Tibial nerve (tissue), 4 donors: ENCODE results near the gene ANKRD53. TPM values are rescaled to one million over a fixed set of nuclear protein-coding genes. Genes with fewer than 3 reads are reported as not detected.

Experiments
- DNase-seq, 2 donors: peaks; one replicate each; pipeline ENCODE4 v3.0.0-alpha.2; 2019; ENCODE audit warnings: low spot score in 2 of 2
- H3K27ac ChIP-seq, 4 donors: fragments of 200-600 bp; sonication (generic) in 3 of 4; one replicate each; pipeline ENCODE4 v1.5.1; 2017 to 2019; ENCODE audit warnings: mild to moderate bottlenecking in 1 of 4
- H3K27me3 ChIP-seq, 2 donors: fragments of 200-600 bp; sonication (generic) in 1 of 2; one replicate each; pipeline versions ENCODE4 v1.5.1 to v1.6.0; 2017 to 2019
- H3K36me3 ChIP-seq, 3 donors: fragments of 200-600 bp; sonication (generic); one replicate each; pipeline ENCODE4 v1.5.1; 2018 to 2019
- H3K4me1 ChIP-seq, 4 donors: fragments of 200-600 bp; sonication (generic) in 3 of 4; one replicate each; pipeline ENCODE4 v1.5.1; 2017 to 2019
- H3K4me3 ChIP-seq, 4 donors: fragments of 200-600 bp; sonication (generic) in 3 of 4; one replicate each; pipeline ENCODE4 v1.5.1; 2017 to 2019; ENCODE audit warnings: mild to moderate bottlenecking in 1 of 4, moderate library complexity in 1 of 4
- H3K9me3 ChIP-seq, 4 donors: fragments of 200-600 bp; sonication (generic) in 3 of 4; one replicate each; pipeline ENCODE4 v1.5.1; 2017 to 2019
- CTCF ChIP-seq, 5 experiments: fragments of 200-600 bp in 3 of 5; fragments of 450-650 bp in 2 of 5; sonication (generic) in 3 of 5; IDR thresholded peaks; one replicate each; pipeline ENCODE4 v1.5.1; 2016 to 2019; ENCODE audit warnings: antibody characterized with exemption in 5 of 5, mild to moderate bottlenecking in 3 of 5, moderate library complexity in 2 of 5
- EP300 ChIP-seq, 2 donors: sonication (generic); formaldehyde crosslinking; IDR thresholded peaks; one replicate each; pipeline ENCODE4 v1.6.1; 2017; ENCODE audit warnings: antibody characterized with exemption in 2 of 2, mild to moderate bottlenecking in 1 of 2
- POLR2A ChIP-seq, 2 donors: fragments of 450-650 bp; IDR thresholded peaks; one replicate each; pipeline ENCODE4 v1.6.1; 2017; ENCODE audit warnings: antibody characterized with exemption in 2 of 2, mild to moderate bottlenecking in 2 of 2, moderate library complexity in 2 of 2
- WGBS, 2 donors: methylation state at CpG; one replicate each; pipeline ENCODE4 v1.1.5; 2018; 5-methylcytosine and 5-hydroxymethylcytosine counted together
- total RNA-seq, 4 donors: library from RNA; depleted of rRNA; stranded (reverse); fragments of >200 nt; gene quantifications; one replicate each; pipeline ENCODE4 v1.1.0, GENCODE V29; 2016

ANKRD53 gene
- total RNA-seq, 4 donors from 2014 or later = 1.3 to 9.0 (median 2.7) TPM

- no peaks in the 10 kb centered on the region for H3K27me3 ChIP-seq
- no peak for DNase-seq
- no peak for TF ChIP-seq EP300 (IDR thresholded peaks at IDR 0.05)
- no peak for TF ChIP-seq CTCF (IDR thresholded peaks at IDR 0.05)
- TF ChIP-seq POLR2A (IDR thresholded peaks at IDR 0.05) = no peak
- WGBS, 2 donors = 82 to 93% methylated on average over 3 of the region's 3 CpGs
- H3K9me3 ChIP-seq = no peaks in the 10 kb centered on the region
- H3K36me3 ChIP-seq = peaks cover 0 to 67% (median 4%) of the 10 kb centered on the region in 3 donors
- peaks cover 0 to 38% (median 3%) of the 10 kb centered on the region in 4 donors for H3K4me1 ChIP-seq
- H3K4me3 ChIP-seq = no peak overlapping the region
- no peak overlapping the region for H3K27ac ChIP-seq
Observed at GRCh38 chr2:70984228-70984575, 5.8 kb downstream of the ANKRD53 start.

GRCh38 chr2:70984576-70985282 lies 6.3 kb downstream of the ANKRD53 start:
- DNase-seq = no peak
- H3K9me3 ChIP-seq = no peaks in the 10 kb centered on the region

GRCh38 chr2:70985283-70985688 lies 6.9 kb downstream of the ANKRD53 start:
- TF ChIP-seq EP300 (IDR thresholded peaks at IDR 0.05) = no peak
- TF ChIP-seq CTCF (IDR thresholded peaks at IDR 0.05) = no peak
- no peak for TF ChIP-seq POLR2A (IDR thresholded peaks at IDR 0.05)
- WGBS, 2 donors = 59 to 75% methylated on average over 5 of the region's 5 CpGs
- Histone ChIP-seq H3K4me1 (peaks cover 0 to 39% (median 3%) of the 10 kb centered on the region in 4 donors), H3K36me3 (peaks cover 0 to 78% (median 13%) of the 10 kb centered on the region in 3 donors), H3K27ac (no peak overlapping the region), H3K4me3 (no peak overlapping the region), H3K9me3 (no peaks in the 10 kb centered on the region), H3K27me3 (no peaks in the 10 kb centered on the region)
- DNase-seq = no peak

More at GRCh38 chr2:70984576-70985282, 6.3 kb downstream of the ANKRD53 start:
- H3K4me1 ChIP-seq = peaks cover 0 to 35% (median 3%) of the 10 kb centered on the region in 4 donors
- H3K36me3 ChIP-seq = peaks cover 0 to 72% (median 9%) of the 10 kb centered on the region in 3 donors
- TF ChIP-seq CTCF (IDR thresholded peaks at IDR 0.05) (peak; percentile 56 to 72 (median 70)), EP300 (IDR thresholded peaks at IDR 0.05) (no peak), POLR2A (IDR thresholded peaks at IDR 0.05) (no peak)
- H3K27me3 ChIP-seq = no peaks in the 10 kb centered on the region
- H3K4me3 ChIP-seq = no peak overlapping the region
- 33 to 82% methylated on average over 4 to 22 of the region's 32 CpGs for WGBS, 2 donors
- no peak overlapping the region for H3K27ac ChIP-seq

GRCh38 chr2:70985956-70986355 lies 7.5 kb downstream of the ANKRD53 start:
- DNase-seq = no peak
- H3K9me3 ChIP-seq = no peaks in the 10 kb centered on the region

More at GRCh38 chr2:70985956-70986355, 7.5 kb downstream of the ANKRD53 start:
- Histone ChIP-seq H3K4me3 (no peak overlapping the region), H3K27ac (no peak overlapping the region), H3K4me1 (peaks cover 0 to 46% (median 3%) of the 10 kb centered on the region in 4 donors), H3K27me3 (no peaks in the 10 kb centered on the region), H3K36me3 (peaks cover 0 to 84% (median 13%) of the 10 kb centered on the region in 3 donors)
- 96 to 100% methylated on average over 1 of the region's 1 CpG for WGBS, 2 donors
- TF ChIP-seq POLR2A (IDR thresholded peaks at IDR 0.05) (no peak), EP300 (IDR thresholded peaks at IDR 0.05) (no peak), CTCF (IDR thresholded peaks at IDR 0.05) (no peak)
